22Rv1 (cell line): Measurements from ENCODE around the gene RNF126.
"Not testable (repeated sequence)": the region's sequence is repeated elsewhere in the genome, so short reads cannot be mapped to it uniquely, and the experiment has no call there.

Source experiments
- H3K27ac ChIP-seq: fragments of 450-650 bp; 2 replicates; pipeline ENCODE4 v1.5.1; 2017
- ZFX ChIP-seq: fragments of 450-650 bp; IDR thresholded peaks from 2 replicates; pipeline ENCODE4 v1.6.1; 2017; ENCODE audit warnings: antibody characterized with exemption, borderline replicate concordance
- TF ChIP-seq, protein P1 (sequence below): fragments of 450-650 bp; IDR thresholded peaks from 2 replicates; pipeline ENCODE4 v1.5.1; 2017; ENCODE audit warnings: mild to moderate bottlenecking

The RNF126 gene

DNA sequence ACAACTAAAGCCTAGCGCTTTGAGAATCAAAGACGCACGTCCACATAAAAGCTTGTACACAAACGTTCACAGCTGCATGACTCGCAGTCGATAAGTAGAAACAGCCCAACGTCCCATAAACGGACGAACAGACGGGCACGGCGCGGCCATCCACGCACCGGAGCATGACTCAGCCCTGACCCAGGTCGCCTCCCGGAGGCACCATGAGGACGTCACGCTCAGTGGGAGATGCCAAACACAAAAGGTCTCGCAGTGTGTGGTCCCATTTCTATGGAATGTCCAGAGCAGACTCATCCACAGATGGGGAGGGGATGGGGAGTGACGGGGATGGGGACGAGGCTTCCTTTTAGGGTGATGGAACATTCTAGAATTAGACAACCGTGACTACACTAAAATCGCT lies 39.0 kb downstream of the RNF126 start:
- no peak overlapping the region for H3K27ac ChIP-seq
- TF ChIP-seq, protein P1, sequence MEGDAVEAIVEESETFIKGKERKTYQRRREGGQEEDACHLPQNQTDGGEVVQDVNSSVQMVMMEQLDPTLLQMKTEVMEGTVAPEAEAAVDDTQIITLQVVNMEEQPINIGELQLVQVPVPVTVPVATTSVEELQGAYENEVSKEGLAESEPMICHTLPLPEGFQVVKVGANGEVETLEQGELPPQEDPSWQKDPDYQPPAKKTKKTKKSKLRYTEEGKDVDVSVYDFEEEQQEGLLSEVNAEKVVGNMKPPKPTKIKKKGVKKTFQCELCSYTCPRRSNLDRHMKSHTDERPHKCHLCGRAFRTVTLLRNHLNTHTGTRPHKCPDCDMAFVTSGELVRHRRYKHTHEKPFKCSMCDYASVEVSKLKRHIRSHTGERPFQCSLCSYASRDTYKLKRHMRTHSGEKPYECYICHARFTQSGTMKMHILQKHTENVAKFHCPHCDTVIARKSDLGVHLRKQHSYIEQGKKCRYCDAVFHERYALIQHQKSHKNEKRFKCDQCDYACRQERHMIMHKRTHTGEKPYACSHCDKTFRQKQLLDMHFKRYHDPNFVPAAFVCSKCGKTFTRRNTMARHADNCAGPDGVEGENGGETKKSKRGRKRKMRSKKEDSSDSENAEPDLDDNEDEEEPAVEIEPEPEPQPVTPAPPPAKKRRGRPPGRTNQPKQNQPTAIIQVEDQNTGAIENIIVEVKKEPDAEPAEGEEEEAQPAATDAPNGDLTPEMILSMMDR = no peak; the same call in 1 of the 2 replicates

DNA sequence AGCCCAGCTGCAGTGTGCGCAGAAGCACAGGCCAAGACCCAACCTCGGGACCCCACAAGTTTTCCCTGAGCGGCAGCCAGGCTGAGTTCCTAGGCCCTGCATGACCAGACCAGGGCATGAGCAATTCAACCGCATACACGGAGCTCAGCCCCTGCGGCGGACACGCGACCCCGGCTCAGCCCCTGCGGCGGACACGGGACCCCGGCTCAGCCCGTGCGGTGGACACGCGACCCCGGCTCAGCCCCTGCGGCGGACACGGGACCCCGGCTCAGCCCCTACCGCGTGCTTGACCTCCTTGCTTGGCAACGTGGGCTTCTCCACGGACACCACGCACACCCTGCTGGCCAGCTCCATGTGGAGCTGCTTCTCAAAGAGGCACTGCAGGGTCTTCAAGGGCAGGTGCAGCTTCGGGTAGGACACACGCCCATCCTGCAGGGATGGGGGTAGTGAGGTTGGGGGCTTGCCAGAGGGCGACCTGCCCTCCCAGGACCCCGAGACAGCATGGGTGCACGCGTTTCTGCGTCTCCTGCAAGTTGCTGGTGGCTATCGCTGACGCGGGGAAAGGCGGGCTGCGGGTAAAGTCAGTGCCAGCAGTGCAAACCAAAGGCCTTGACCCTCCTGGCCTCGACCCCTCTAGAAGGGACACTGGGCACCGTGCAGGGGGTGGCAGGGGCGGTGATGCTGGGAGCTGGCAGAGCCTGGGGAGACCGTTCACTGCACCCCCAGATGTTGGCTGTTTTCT lies 39.7 kb downstream of the RNF126 start:
- TF ChIP-seq, protein P1 = no peak
- no peak for TF ChIP-seq ZFX
- H3K27ac ChIP-seq = no peak overlapping the region

DNA sequence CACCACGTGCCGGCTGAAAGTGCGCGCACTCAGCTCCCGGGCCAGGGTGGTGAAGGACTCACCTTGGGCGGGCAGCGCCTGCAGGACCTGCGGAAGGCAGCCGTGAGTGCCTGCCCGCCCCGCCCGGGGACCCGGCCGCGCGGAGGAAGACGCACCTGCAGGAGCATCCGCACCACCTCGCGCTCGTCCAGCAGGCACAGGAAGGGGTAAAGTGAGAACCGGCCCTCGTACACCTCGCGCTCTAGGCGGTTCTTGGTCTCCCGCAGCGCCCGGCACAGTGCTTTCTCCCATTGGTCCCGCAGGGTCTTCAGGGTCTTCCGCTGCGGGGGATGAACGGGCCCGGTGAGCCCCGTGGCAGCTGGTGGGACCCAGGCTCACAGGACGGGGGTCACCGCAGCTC lies 40.3 kb downstream of the RNF126 start:
- TF ChIP-seq ZFX = no peak
- TF ChIP-seq, protein P1 = no peak

DNA sequence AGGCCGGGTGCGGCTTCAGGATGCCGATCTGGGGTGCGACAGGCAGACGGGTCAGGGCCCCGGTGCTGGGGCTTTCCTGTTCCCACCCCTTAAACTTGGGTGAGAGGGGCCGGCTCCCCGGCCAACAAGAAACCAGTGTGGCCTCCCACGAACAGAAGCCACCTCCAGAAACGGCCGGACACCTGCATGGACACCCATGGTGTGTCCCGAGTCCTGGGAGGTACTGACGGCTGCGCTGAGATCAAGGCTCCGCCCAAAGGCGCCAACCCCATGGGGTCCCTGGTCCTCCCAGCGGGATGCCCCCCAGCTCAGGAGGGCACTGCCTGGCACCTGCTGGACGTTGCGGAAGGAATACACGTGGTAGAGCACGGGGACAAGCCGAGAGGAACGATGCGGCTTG lies 41.2 kb downstream of the RNF126 start:
- TF ChIP-seq ZFX = no peak
- TF ChIP-seq, protein P1 = no peak
- H3K27ac ChIP-seq = no peak overlapping the region

More for the DNA sequence above, 40.3 kb downstream of the RNF126 start:
- no peak overlapping the region for H3K27ac ChIP-seq

DNA sequence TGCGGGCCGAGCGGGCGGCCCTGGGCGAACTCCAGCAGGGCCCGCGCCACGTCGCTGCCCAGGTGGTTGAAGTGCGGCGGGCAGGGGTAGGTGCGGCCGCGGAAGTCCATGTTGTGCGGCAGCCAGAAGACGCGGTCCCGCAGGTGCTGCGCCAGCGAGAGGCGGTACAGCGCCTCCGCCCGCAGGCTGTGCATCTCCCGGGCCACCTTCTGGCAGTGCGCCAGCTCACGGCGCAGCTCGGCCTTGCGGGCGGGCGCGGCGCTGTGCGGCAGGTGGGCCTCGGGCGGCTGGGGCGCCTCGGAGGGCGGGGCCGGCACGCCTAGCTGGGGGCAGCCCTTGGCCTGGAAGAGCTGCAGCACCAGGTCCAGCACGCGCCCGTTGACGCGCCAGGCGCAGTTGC lies 41.8 kb downstream of the RNF126 start:
- H3K27ac ChIP-seq = not testable (repeated sequence)

DNA sequence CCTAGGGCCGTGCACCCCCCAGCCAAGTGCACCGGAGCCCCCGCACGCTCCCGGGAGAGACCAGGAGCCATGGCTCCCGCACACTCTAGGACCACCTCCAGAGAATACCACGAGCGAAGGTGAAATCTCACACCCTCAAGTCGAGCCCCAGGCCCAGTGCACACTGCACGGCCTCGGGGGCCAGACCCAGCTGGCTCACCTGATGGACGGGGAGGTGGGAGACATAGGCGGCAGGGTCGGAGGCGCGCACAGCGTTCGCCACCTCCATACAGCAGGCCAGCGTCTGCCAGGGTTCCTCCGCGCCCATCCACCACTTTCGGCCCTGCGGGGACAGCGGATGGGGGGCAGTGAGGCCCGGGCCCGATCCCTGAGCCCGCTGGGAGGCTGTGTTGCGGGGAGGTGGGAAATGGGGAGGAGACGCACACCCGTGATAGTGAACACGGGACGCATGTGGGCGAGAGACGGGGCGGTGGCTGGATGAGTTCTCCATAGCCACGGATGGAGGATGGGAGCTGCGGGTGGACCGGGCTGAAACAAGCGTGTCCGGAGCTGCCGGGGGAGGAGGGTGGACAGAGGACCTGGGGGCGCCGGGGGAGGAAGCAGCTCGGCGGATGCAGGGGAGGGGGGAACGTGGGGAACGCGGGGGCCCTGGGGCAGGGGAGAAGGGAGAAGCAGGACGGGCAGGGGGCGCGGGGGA lies 42.7 kb downstream of the RNF126 start:
- no peak overlapping the region for H3K27ac ChIP-seq
- TF ChIP-seq, protein P1 = no peak
- no peak for TF ChIP-seq ZFX

DNA sequence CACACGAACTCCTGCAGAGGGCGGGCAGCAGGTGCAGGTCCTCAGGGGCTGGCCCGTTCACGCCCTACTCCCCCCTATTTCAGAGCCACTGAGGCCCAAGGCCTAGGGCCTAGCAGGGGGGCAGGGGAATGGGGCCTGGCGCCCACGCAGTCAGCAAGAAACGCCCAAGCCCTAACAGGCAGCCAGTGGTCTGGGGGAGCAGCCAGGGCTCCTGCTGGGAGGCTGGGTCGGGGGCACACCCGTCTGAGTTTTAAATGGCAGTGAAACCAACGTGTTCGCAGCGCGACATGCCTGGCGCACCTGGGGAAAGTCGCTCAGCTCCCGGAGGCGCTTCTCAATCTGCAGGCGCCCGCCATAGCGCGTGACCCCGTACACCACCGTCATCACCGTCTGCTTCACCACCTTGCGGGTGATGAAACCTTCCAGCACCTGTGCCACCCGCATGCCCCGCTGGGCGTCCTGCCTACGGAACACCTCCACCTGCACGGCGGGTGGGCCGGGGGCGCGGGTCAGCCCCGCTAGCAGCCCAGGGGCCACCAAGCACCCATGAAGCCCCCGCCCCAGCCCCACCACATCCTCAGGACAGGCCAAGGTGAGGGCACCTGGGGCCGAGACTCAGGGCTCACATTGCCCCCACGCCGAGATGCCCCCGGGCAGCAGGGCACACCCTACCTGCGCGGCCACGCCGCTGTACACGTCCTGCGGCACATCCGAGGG lies 43.6 kb downstream of the RNF126 start:
- no peak for TF ChIP-seq ZFX
- TF ChIP-seq, protein P1 = no peak
- H3K27ac ChIP-seq = no peak overlapping the region
